H1 (cell line): ENCODE measurements around the gene TRPV4. TPM values are rescaled to one million over a fixed set of nuclear protein-coding genes. Genes with fewer than 3 reads are reported as not detected.

Source experiments
- CTCF ChIA-PET: fragments of 300-600 bp; sonication (Branson Sonifier 250); formaldehyde crosslinking; loops from one replicate; lab custom pipeline; 2021; ENCODE audit not compliant: partially characterized antibody; lab: Charles Lee
- POLR2A ChIA-PET: fragments of 300-600 bp; sonication (Branson Sonifier 250); formaldehyde crosslinking; loops from one replicate; lab custom pipeline; 2021; ENCODE audit warnings: inconsistent platforms; ENCODE audit not compliant: partially characterized antibody; lab: Charles Lee
- DNase-seq, 2 experiments: peaks; one replicate each; pipeline versions ENCODE4 v3.0.0 to v3.0.0-alpha.2; 2010 to 2022; ENCODE audit warnings: low spot score in 2 of 2, low read depth in 1 of 2, mixed read lengths in 1 of 2
- FAIRE-seq: peaks from 2 replicates; lab custom pipeline; 2011; peaks lifted over from hg19 to GRCh38; lab: Jason Lieb, UNC
- H2AFZ ChIP-seq: 2 replicates; pipeline ENCODE4 v1.8.1; 2012; ENCODE audit warnings: low read length, inconsistent platforms
- H2AK5ac ChIP-seq: 2 replicates; pipeline ENCODE4 v1.6.1; 2013; ENCODE audit warnings: low read depth, low read length
- H2BK120ac ChIP-seq: replicated peaks from 2 replicates; pipeline ENCODE3; 2013; ENCODE audit warnings: low read depth, low read length, inconsistent platforms
- H2BK12ac ChIP-seq: 2 replicates; pipeline ENCODE4 v1.6.1; 2013; ENCODE audit warnings: low read depth, low read length
- H2BK15ac ChIP-seq: 2 replicates; pipeline ENCODE4 v1.6.1; 2013; ENCODE audit warnings: low read length
- H2BK20ac ChIP-seq: 2 replicates; pipeline ENCODE4 v1.6.1; 2013; ENCODE audit warnings: low read length
- H2BK5ac ChIP-seq: 2 replicates; pipeline ENCODE4 v1.6.1; 2013; ENCODE audit warnings: low read depth, low read length
- H3K14ac ChIP-seq: 2 replicates; pipeline ENCODE4 v1.6.1; 2013; ENCODE audit warnings: inconsistent platforms; ENCODE audit not compliant: insufficient read length
- H3K18ac ChIP-seq: 2 replicates; pipeline ENCODE4 v1.6.1; 2013; ENCODE audit warnings: low read length; ENCODE audit errors: extremely low read depth
- H3K23ac ChIP-seq: 2 replicates; pipeline ENCODE4 v1.6.1; 2013; ENCODE audit warnings: inconsistent platforms; ENCODE audit not compliant: insufficient read length
- H3K23me2 ChIP-seq: 2 replicates; pipeline ENCODE4 v1.6.1; 2013; ENCODE audit warnings: low read depth, low read length
- H3K27ac ChIP-seq: 2 replicates; pipeline ENCODE4 v1.6.1; 2011; ENCODE audit warnings: low read depth, low read length, inconsistent platforms
- H3K27me3 ChIP-seq, 4 experiments: replicated peaks in 1 of 4; 1 replicate in 1 of 4; 2 replicates in 3 of 4; pipeline versions ENCODE4 v1.6.1 to v1.8.1; 2011 to 2013; ENCODE audit warnings: low read length in 3 of 4, mild to moderate bottlenecking in 3 of 4, inconsistent platforms in 2 of 4, mixed read lengths in 2 of 4, moderate library complexity in 1 of 4; ENCODE audit not compliant: control insufficient read depth in 3 of 4, insufficient read depth in 3 of 4; ENCODE audit errors: extremely low read depth in 1 of 4
- H3K36me3 ChIP-seq, 4 experiments: 2 replicates each; pipeline versions ENCODE4 v1.6.1 to v1.8.1; 2011 to 2013; ENCODE audit warnings: mild to moderate bottlenecking in 4 of 4, low read length in 3 of 4, moderate library complexity in 2 of 4, control low read depth in 1 of 4, inconsistent platforms in 1 of 4; ENCODE audit not compliant: insufficient read depth in 4 of 4, control insufficient read depth in 2 of 4
- H3K4ac ChIP-seq: replicated peaks from 2 replicates; pipeline ENCODE3; 2013; ENCODE audit warnings: low read length, low read depth, mixed read lengths, inconsistent platforms; ENCODE audit not compliant: insufficient read length
- H3K4me1 ChIP-seq, 4 experiments: replicated peaks in 1 of 4; 1 replicate in 1 of 4; 2 replicates in 3 of 4; pipeline versions ENCODE4 v1.6.1 to v1.8.1; 2011 to 2013; ENCODE audit warnings: low read length in 3 of 4, inconsistent platforms in 2 of 4, mixed read lengths in 1 of 4; ENCODE audit not compliant: insufficient read depth in 4 of 4, control insufficient read depth in 3 of 4
- H3K4me2 ChIP-seq, 2 experiments: 2 replicates each; pipeline versions ENCODE4 v1.6.1 to v1.8.1; 2011 to 2013; ENCODE audit warnings: low read depth in 2 of 2, low read length in 2 of 2, control low read depth in 1 of 2, inconsistent platforms in 1 of 2, mild to moderate bottlenecking in 1 of 2; ENCODE audit not compliant: insufficient read depth in 1 of 2
- H3K4me3 ChIP-seq, 4 experiments: fragments of 200-600, 300-600 bp in 1 of 4; sonication (generic), shearing (Covaris generic), sonication (Bioruptor Twin) in 1 of 4; 2 replicates each; pipeline versions ENCODE4 v1.5.1 to v1.8.1; 2011 to 2016; ENCODE audit warnings: low read length in 4 of 4, low read depth in 3 of 4, control low read depth in 2 of 4, inconsistent platforms in 2 of 4, mild to moderate bottlenecking in 2 of 4, mixed read lengths in 1 of 4, moderate library complexity in 1 of 4; ENCODE audit not compliant: insufficient read depth in 2 of 4; ENCODE audit errors: extremely low read depth in 1 of 4
- H3K56ac ChIP-seq: replicated peaks from 2 replicates; pipeline ENCODE3; 2013; ENCODE audit warnings: low read depth, mild to moderate bottlenecking, mixed read lengths, low read length, inconsistent platforms; ENCODE audit not compliant: insufficient read length
- H3K79me1 ChIP-seq: 2 replicates; pipeline ENCODE4 v1.6.1; 2013; ENCODE audit warnings: low read depth, low read length, control low read depth
- H3K79me2 ChIP-seq, 2 experiments: 2 replicates each; pipeline versions ENCODE4 v1.6.1 to v1.8.1; 2012 to 2013; ENCODE audit warnings: low read length in 2 of 2, mild to moderate bottlenecking in 2 of 2, inconsistent platforms in 1 of 2; ENCODE audit not compliant: insufficient read depth in 2 of 2, control insufficient read depth in 1 of 2
- H3K9ac ChIP-seq, 4 experiments: replicated peaks in 1 of 4; 1 replicate in 1 of 4; 2 replicates in 3 of 4; pipeline versions ENCODE4 v1.6.1 to v1.8.1; 2011 to 2013; ENCODE audit warnings: low read depth in 3 of 4, low read length in 3 of 4, control low read depth in 2 of 4, mild to moderate bottlenecking in 2 of 4, moderate library complexity in 2 of 4, inconsistent platforms in 1 of 4; ENCODE audit errors: extremely low read depth in 1 of 4
- H3K9me3 ChIP-seq, 2 experiments: 2 replicates each; pipeline versions ENCODE4 v1.6.1 to v1.8.1; 2012 to 2013; ENCODE audit warnings: mild to moderate bottlenecking in 2 of 2, moderate library complexity in 2 of 2, control low read depth in 1 of 2, inconsistent platforms in 1 of 2, low read depth in 1 of 2, low read length in 1 of 2, mixed read lengths in 1 of 2; ENCODE audit not compliant: insufficient read depth in 2 of 2
- H4K20me1 ChIP-seq, 2 experiments: replicated peaks in 1 of 2; 2 replicates each; pipeline versions ENCODE3 to v1.8.1; 2011 to 2013; ENCODE audit warnings: inconsistent platforms in 2 of 2, low read length in 2 of 2, mild to moderate bottlenecking in 1 of 2; ENCODE audit not compliant: insufficient read depth in 2 of 2, control insufficient read depth in 1 of 2
- H4K5ac ChIP-seq: 2 replicates; pipeline ENCODE4 v1.6.1; 2013; ENCODE audit warnings: low read length, low read depth, mixed read lengths, inconsistent platforms; ENCODE audit not compliant: insufficient read length
- H4K8ac ChIP-seq: 2 replicates; pipeline ENCODE4 v1.8.0; 2013; ENCODE audit warnings: mild to moderate bottlenecking, moderate library complexity, low read length, inconsistent platforms; ENCODE audit not compliant: insufficient read depth; ENCODE audit errors: extremely low read depth
- H4K91ac ChIP-seq: replicated peaks from 2 replicates; pipeline ENCODE3; 2013; ENCODE audit warnings: low read length, mixed read lengths, inconsistent platforms; ENCODE audit not compliant: insufficient read length
- CBX8 ChIP-seq: fragments of 300-800, 300-1000 bp; sonication (generic); IDR thresholded peaks from 2 replicates; pipeline ENCODE4 v1.7.1; 2016; ENCODE audit warnings: low read depth, low read length, borderline replicate concordance
- CTBP2 ChIP-seq: IDR thresholded peaks from 2 replicates; pipeline ENCODE4 v1.7.0; 2011; ENCODE audit warnings: borderline replicate concordance, mild to moderate bottlenecking, moderate library complexity, mixed read lengths, low read length; ENCODE audit not compliant: insufficient read depth, insufficient read length
- POLR2A ChIP-seq, 2 experiments: IDR thresholded peaks; 1 replicate in 1 of 2; 2 replicates in 1 of 2; pipeline ENCODE4 v1.6.1; 2011; ENCODE audit warnings: low read depth in 2 of 2, low read length in 2 of 2, mild to moderate bottlenecking in 2 of 2; ENCODE audit errors: control extremely low read depth in 1 of 2
- POLR2AphosphoS5 ChIP-seq: IDR thresholded peaks from 2 replicates; pipeline ENCODE4 v1.6.1; 2011; ENCODE audit warnings: low read depth, low read length
- SIX5 ChIP-seq: IDR thresholded peaks from 2 replicates; pipeline ENCODE4 v1.6.1; 2011; ENCODE audit warnings: mild to moderate bottlenecking, low read depth, low read length
- TCF12 ChIP-seq: IDR thresholded peaks from 2 replicates; pipeline ENCODE4 v1.6.1; 2011; ENCODE audit warnings: low read depth, mild to moderate bottlenecking, low read length
- WGBS, 2 experiments: shearing (Covaris generic) in 1 of 2; methylation state at CpG; one replicate each; pipeline versions ENCODE4 v1.1.6 to v1.1.7; 2013 to 2015; ENCODE audit warnings: low lambda C conversion rate in 2 of 2, mixed read lengths in 2 of 2, inconsistent platforms in 1 of 2, low coverage in 1 of 2, missing lambda C conversion rate in 1 of 2; ENCODE audit not compliant: insufficient replicate concordance in 2 of 2, insufficient coverage in 1 of 2, insufficient read length in 1 of 2; ENCODE audit errors: extremely low coverage in 1 of 2, missing lambda C conversion rate in 1 of 2; 5-methylcytosine and 5-hydroxymethylcytosine counted together
- polyA plus RNA-seq, 7 experiments: library from polyadenylated mRNA; depleted of rRNA in 3 of 7; stranded (reverse) in 5 of 7; unstranded in 2 of 7; fragments of >200 nt in 5 of 7; fragments of 200-250 nt in 2 of 7; gene quantifications; 1 replicate in 5 of 7; 2 replicates in 1 of 7; 4 replicates in 1 of 7; pipeline versions ENCODE4 v1.2.1 to v1.2.3, GENCODE V29; 2011 to 2013; ENCODE audit warnings: missing spikeins in 2 of 7, mixed read lengths in 2 of 7
- total RNA-seq: library from RNA; stranded (reverse); fragmentation: NEBNext Ultra II Directional; extraction: Animal tissue kit (Norgen Biotek cat#: 25700); gene quantifications from 2 replicates; pipeline ENCODE4 v1.2.1, GENCODE V29; 2021
- TF ChIP-seq, protein P1 (sequence below): IDR thresholded peaks from 2 replicates; pipeline ENCODE4 v1.6.1; 2011; ENCODE audit warnings: low read depth, mild to moderate bottlenecking, low read length; ENCODE audit not compliant: insufficient read depth

Gene TRPV4
- total and polyA plus RNA-seq, 2 of the 8 experiments (the other 6 are each of a cell fraction or from before 2014, with no cell fraction given): 2.1 to 6.2 TPM

DNA sequence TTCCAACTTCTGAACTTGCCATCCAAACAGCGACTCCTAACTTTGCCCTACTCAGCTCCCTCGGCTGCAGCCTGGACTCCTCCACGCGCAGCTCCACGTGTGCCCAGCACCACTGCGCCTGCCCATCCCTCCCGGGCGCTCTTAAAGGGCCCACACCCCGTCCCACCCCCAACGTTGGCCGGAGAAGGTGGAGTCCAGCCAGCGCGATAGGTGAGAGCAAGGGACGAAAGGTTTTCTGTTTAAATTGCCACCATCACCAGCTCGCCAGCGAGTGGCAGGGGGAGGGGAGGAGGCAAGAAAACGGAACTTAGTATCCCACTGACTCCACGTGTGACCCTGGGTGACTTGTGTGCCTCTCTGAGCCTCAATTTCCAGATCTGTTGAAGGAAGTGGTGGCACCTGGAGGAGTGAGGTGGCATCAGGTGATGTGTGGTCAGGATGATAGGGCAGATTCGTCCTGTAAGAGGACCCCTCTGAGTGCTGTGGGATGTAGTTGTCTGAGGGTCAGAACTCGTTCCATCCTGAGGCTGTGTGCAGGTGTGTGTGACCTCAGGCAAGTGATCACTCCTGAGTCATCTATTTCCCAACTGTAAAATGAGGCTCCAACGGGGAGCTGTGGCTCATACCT, 59.7 kb downstream of the TRPV4 start:
- Histone ChIP-seq H3K23me2 (no peaks in the 10 kb centered on the region), H2AFZ (no peak overlapping the region), H3K56ac (no peak overlapping the region), H3K9me3 (no peaks in the 10 kb centered on the region), H3K79me1 (no peaks in the 10 kb centered on the region), H4K8ac (no peak overlapping the region; the same call in 1 of the 2 replicates), H3K4ac (peak overlapping the region; percentile 66), H4K20me1 (no peaks in the 10 kb centered on the region), H2BK20ac (no peak overlapping the region; the same call in 1 of the 2 replicates), H4K5ac (no peak overlapping the region), H3K27me3 (no peaks in the 10 kb centered on the region), H2BK15ac (peak overlapping the region; percentile 95; the same call in 1 of the 2 replicates), H2BK120ac (no peak overlapping the region), H3K27ac (no peak overlapping the region), H2BK5ac (no peak overlapping the region), H4K91ac (peak overlapping the region; percentile 61), H3K4me2 (no peak overlapping the region), H3K9ac (no peak overlapping the region), H3K4me3 (no peak overlapping the region), H2AK5ac (peak overlapping the region; percentile 32; the same call in 1 of the 2 replicates), H3K79me2 (no peaks in the 10 kb centered on the region), H3K18ac (no peak overlapping the region), H3K14ac (no peak overlapping the region), H3K36me3 (no peaks in the 10 kb centered on the region), H2BK12ac (peak overlapping the region; percentile 55; the same call in 1 of the 2 replicates), H3K23ac (no peak overlapping the region), H3K4me1 (peaks cover 0 to 10% (median 3%) of the 10 kb centered on the region in 4 experiments; a peak in 2 of 7 replicates)
- ChIA-PET POLR2A (interaction anchor here (0.7 to 1.4 kb wide), 3 partner anchors 9 to 48 kb away, joined by 3 read pairs; no protein-coding TSS in a partner anchor), CTCF (interaction anchor here (0.9 to 11.2 kb wide), 29 partner anchors 8 to 343 kb away, joined by 3 to 163 read pairs (median 4); partner anchors contain the start of genes FAM222A, MMAB and MVK)
- TF ChIP-seq POLR2AphosphoS5 (no peak), CTBP2 (no peak), CBX8 (no peak), SIX5 (no peak), POLR2A (IDR thresholded peaks at IDR 0.05; ENCODE audit: control extremely low read depth in 1 of 2, low read depth in 2 of 2, low read length in 2 of 2) (no peak), TCF12 (no peak)
- TF ChIP-seq, protein P1, sequence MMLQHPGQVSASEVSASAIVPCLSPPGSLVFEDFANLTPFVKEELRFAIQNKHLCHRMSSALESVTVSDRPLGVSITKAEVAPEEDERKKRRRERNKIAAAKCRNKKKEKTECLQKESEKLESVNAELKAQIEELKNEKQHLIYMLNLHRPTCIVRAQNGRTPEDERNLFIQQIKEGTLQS: no peak
- WGBS, 2 experiments: 71% methylated on average over 21 of the region's 21 CpGs; no CpG with 5 or more reads in 1 of the 2 experiments
- no peak for DNase-seq
- FAIRE-seq: no peak
